Measurements from ENCODE around the gene CCND3. TPM values are rescaled to one million over a fixed set of nuclear protein-coding genes. Genes with fewer than 3 reads are reported as not detected.

Gene CCND3
- total and polyA plus RNA-seq, 2 of the 13 experiments (the other 11 are each of a cell fraction or from before 2014, with no cell fraction given) = 4.3 to 7.2 TPM

- TF ChIP-seq ZNF609 (CRISPR knock-in tag; IDR thresholded peaks at IDR 0.05; ENCODE audit: borderline replicate concordance) (no peak), ZNF574 (CRISPR knock-in tag; IDR thresholded peaks at IDR 0.05) (peak; percentile 70), MAZ (IDR thresholded peaks at IDR 0.05; ENCODE audit: borderline replicate concordance, low read depth, low read length) (no peak), MAZ (CRISPR knock-in tag; IDR thresholded peaks at IDR 0.05; ENCODE audit: low read depth) (no peak), HBP1 (CRISPR knock-in tag; IDR thresholded peaks at IDR 0.05; ENCODE audit: low read depth) (no peak), SIN3A (IDR thresholded peaks at IDR 0.05; ENCODE audit: borderline replicate concordance, low read depth, low read length) (no peak), PRDM10 (CRISPR knock-in tag; IDR thresholded peaks at IDR 0.05; ENCODE audit: low read depth) (no peak), ELF1 (CRISPR knock-in tag; IDR thresholded peaks at IDR 0.05) (peak; percentile 25; the same call in 1 of the 2 replicates), NKX3-1 (CRISPR knock-in tag; IDR thresholded peaks at IDR 0.05) (no peak), HIC2 (CRISPR knock-in tag; IDR thresholded peaks at IDR 0.05; ENCODE audit: low read depth) (no peak), ZNF768 (CRISPR knock-in tag; IDR thresholded peaks at IDR 0.05) (no peak)
Measured at GRCh38 chr6:41936073-41936837, 5.4 kb downstream of the CCND3 start (continued).
